ENCODE data around the gene CHST3. TPM values are rescaled to one million over a fixed set of nuclear protein-coding genes. Genes with fewer than 3 reads are reported as not detected.
"Not testable (repeated sequence)": the region's sequence is repeated elsewhere in the genome, so short reads cannot be mapped to it uniquely, and the experiment has no call there.

The CHST3 gene
- polyA plus RNA-seq, 1 donor from 2014 or later = 4.1 TPM

DNA sequence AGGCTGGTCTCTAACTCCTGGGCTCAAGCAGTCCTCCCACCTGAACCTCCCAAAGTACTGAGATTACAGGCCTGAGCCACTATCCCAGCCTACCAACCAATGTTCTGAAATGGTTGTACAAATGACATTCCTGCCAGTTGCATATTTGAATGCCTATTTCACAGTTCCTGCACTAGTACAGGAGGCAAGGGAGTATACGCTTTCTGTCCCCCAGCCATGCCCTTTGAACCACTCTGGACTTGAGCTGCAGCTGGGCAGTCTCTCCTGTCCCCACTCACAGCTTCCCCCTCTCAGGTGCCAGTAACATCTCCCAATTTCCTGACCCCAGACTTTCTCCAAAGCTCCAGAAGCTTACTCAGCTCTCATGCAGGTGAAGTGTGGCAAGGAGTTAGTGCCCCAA is 65.2 kb downstream of the CHST3 start:
- TF ChIP-seq RAD21 (conservative IDR thresholded peaks at IDR 0.05) = no peak
- Histone ChIP-seq H3K27ac (ENCODE audit: low read length) (no peak overlapping the region), H3K9me2 (ENCODE audit: insufficient read depth, low read length) (no peaks in the 10 kb centered on the region), H3K27me3 (ENCODE audit: insufficient read depth, low read depth, low read length) (no peaks in the 10 kb centered on the region), H4K20me1 (ENCODE audit: insufficient read depth) (no peaks in the 10 kb centered on the region), H2AFZ (ENCODE audit: low read depth, low read length) (no peak overlapping the region), H3K79me2 (replicated peaks; ENCODE audit: insufficient read depth, low read length) (no peaks in the 10 kb centered on the region), H3F3A (ENCODE audit: insufficient read depth, low read length, poor library complexity, severe bottlenecking) (no peaks in the 10 kb centered on the region), H3K9ac (ENCODE audit: low read length) (no peak overlapping the region), H3K9me3 (ENCODE audit: low read length) (no peaks in the 10 kb centered on the region), H3K4me2 (ENCODE audit: low read length) (no peak overlapping the region), H3K36me3 (ENCODE audit: insufficient read depth, low read length) (no peaks in the 10 kb centered on the region), H3K4me3 (ENCODE audit: low read length) (no peak overlapping the region)

- H2AFZ ChIP-seq (ENCODE audit: low read depth, low read length) = no peak overlapping the region
- H3K9me3 ChIP-seq (ENCODE audit: low read length) = no peaks in the 10 kb centered on the region
- no peaks in the 10 kb centered on the region for H3F3A ChIP-seq (ENCODE audit: insufficient read depth, low read length, poor library complexity, severe bottlenecking)
- no peak overlapping the region for H3K4me3 ChIP-seq (ENCODE audit: low read length)
- no peak overlapping the region for H3K9ac ChIP-seq (ENCODE audit: low read length)
- H3K36me3 ChIP-seq (ENCODE audit: insufficient read depth, low read length) = no peaks in the 10 kb centered on the region
- H3K9me2 ChIP-seq (ENCODE audit: insufficient read depth, low read length) = no peaks in the 10 kb centered on the region
- TF ChIP-seq EZH2 (IDR thresholded peaks at IDR 0.05; ENCODE audit: borderline replicate concordance, insufficient read depth, low read length, poor library complexity, severe bottlenecking) = no peak
- H3K79me2 ChIP-seq (replicated peaks; ENCODE audit: insufficient read depth, low read length) = no peaks in the 10 kb centered on the region
- H3K27ac ChIP-seq (ENCODE audit: low read length) = no peak overlapping the region
- H4K20me1 ChIP-seq (ENCODE audit: insufficient read depth) = no peaks in the 10 kb centered on the region
- H3K27me3 ChIP-seq (ENCODE audit: insufficient read depth, low read depth, low read length) = no peaks in the 10 kb centered on the region
- no peak overlapping the region for H3K4me2 ChIP-seq (ENCODE audit: low read length)
Observed at GRCh38 chr10:72030762-72031543, 66.8 kb downstream of the CHST3 start.

DNA sequence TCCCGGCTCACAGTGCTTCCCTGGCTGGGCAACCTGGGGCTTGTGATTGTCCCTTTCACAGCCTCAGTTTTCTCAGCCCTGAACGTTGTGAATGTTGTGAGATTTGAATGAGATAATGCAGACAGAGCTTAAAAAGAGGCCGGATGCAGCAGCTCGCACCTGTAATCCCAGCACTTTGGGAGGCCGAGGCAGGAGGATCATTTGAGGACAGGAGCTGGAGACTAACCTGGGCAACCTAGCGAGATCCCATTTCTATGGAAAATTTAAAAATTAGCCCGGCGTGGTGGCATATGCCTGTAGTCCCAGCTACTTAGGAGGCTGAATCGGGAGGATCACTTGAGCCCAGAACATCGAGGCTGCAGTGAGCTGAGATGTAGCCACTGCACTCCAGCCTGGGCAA is 67.5 kb downstream of the CHST3 start:
- H3F3A ChIP-seq (ENCODE audit: insufficient read depth, low read length, poor library complexity, severe bottlenecking) = no peaks in the 10 kb centered on the region
- no peaks in the 10 kb centered on the region for H4K20me1 ChIP-seq (ENCODE audit: insufficient read depth)
- no peak overlapping the region for H3K4me3 ChIP-seq (ENCODE audit: low read length)
- H3K9me3 ChIP-seq (ENCODE audit: low read length) = no peaks in the 10 kb centered on the region
- no peaks in the 10 kb centered on the region for H3K9me2 ChIP-seq (ENCODE audit: insufficient read depth, low read length)
- TF ChIP-seq EP300 (conservative IDR thresholded peaks at IDR 0.05; ENCODE audit: poor library complexity, severe bottlenecking) (no peak), SMC3 (conservative IDR thresholded peaks at IDR 0.05; ENCODE audit: poor library complexity) (no peak), POLR2AphosphoS5 (IDR thresholded peaks at IDR 0.05) (no peak), EZH2 (IDR thresholded peaks at IDR 0.05; ENCODE audit: borderline replicate concordance, insufficient read depth, low read length, poor library complexity, severe bottlenecking) (no peak), TAF1 (IDR thresholded peaks at IDR 0.05; ENCODE audit: low read depth) (no peak), MXI1 (conservative IDR thresholded peaks at IDR 0.05; ENCODE audit: poor library complexity, severe bottlenecking) (no peak), RAD21 (conservative IDR thresholded peaks at IDR 0.05) (no peak)
- TF ChIP-seq, protein P1, sequence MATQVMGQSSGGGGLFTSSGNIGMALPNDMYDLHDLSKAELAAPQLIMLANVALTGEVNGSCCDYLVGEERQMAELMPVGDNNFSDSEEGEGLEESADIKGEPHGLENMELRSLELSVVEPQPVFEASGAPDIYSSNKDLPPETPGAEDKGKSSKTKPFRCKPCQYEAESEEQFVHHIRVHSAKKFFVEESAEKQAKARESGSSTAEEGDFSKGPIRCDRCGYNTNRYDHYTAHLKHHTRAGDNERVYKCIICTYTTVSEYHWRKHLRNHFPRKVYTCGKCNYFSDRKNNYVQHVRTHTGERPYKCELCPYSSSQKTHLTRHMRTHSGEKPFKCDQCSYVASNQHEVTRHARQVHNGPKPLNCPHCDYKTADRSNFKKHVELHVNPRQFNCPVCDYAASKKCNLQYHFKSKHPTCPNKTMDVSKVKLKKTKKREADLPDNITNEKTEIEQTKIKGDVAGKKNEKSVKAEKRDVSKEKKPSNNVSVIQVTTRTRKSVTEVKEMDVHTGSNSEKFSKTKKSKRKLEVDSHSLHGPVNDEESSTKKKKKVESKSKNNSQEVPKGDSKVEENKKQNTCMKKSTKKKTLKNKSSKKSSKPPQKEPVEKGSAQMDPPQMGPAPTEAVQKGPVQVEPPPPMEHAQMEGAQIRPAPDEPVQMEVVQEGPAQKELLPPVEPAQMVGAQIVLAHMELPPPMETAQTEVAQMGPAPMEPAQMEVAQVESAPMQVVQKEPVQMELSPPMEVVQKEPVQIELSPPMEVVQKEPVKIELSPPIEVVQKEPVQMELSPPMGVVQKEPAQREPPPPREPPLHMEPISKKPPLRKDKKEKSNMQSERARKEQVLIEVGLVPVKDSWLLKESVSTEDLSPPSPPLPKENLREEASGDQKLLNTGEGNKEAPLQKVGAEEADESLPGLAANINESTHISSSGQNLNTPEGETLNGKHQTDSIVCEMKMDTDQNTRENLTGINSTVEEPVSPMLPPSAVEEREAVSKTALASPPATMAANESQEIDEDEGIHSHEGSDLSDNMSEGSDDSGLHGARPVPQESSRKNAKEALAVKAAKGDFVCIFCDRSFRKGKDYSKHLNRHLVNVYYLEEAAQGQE (IDR thresholded peaks at IDR 0.05; ENCODE audit: borderline replicate concordance) = no peak
- no peak overlapping the region for H3K27ac ChIP-seq (ENCODE audit: low read length)
- no peak overlapping the region for H2AFZ ChIP-seq (ENCODE audit: low read depth, low read length)
- no peak overlapping the region for H3K4me2 ChIP-seq (ENCODE audit: low read length)
- no peaks in the 10 kb centered on the region for H3K36me3 ChIP-seq (ENCODE audit: insufficient read depth, low read length)
- H3K79me2 ChIP-seq (replicated peaks; ENCODE audit: insufficient read depth, low read length) = no peaks in the 10 kb centered on the region
- no peaks in the 10 kb centered on the region for H3K27me3 ChIP-seq (ENCODE audit: insufficient read depth, low read depth, low read length)
- no peak overlapping the region for H3K9ac ChIP-seq (ENCODE audit: low read length)

- not testable (repeated sequence) for H2AFZ ChIP-seq (ENCODE audit: low read depth, low read length); H4K20me1 ChIP-seq (ENCODE audit: insufficient read depth); H3K36me3 ChIP-seq (ENCODE audit: insufficient read depth, low read length); H3K4me3 ChIP-seq (ENCODE audit: low read length); H3K4me2 ChIP-seq (ENCODE audit: low read length); H3K27ac ChIP-seq (ENCODE audit: low read length); H3F3A ChIP-seq (ENCODE audit: insufficient read depth, low read length, poor library complexity, severe bottlenecking); H3K9ac ChIP-seq (ENCODE audit: low read length); H3K9me3 ChIP-seq (ENCODE audit: low read length); H3K9me2 ChIP-seq (ENCODE audit: insufficient read depth, low read length); H3K79me2 ChIP-seq (replicated peaks; ENCODE audit: insufficient read depth, low read length); H3K27me3 ChIP-seq (ENCODE audit: insufficient read depth, low read depth, low read length)
Observed at GRCh38 chr10:72032409-72033162, 68.4 kb downstream of the CHST3 start.
